Measurements from ENCODE around the gene RAP1GAP2.

DNA sequence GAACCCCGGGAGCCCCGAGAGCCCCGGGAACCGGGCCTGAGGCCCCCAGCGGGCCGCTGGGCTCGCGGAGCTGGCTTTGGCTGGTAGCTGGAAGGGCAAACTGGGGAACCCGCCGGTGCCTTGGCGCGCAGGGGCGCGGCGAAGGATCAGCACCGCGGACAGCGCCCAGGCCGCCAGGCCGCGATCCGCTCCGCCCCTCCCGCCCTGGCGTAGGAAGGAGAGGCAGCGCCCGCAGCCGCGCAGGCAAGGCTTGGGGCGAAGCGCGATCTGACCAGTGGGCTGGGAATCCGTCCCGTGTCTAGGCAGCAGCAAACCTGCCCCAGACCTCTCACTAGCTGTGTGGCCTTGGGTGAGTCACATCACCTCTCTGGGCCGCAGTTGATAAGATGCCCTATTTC, 46.5 kb upstream of the RAP1GAP2 start:
- TF ChIP-seq SRF (IDR thresholded peaks at IDR 0.05; ENCODE audit: low read depth, low read length) (no peak), POLR2AphosphoS5 (IDR thresholded peaks at IDR 0.05; ENCODE audit: low read depth, low read length) (no peak), SIN3A (conservative IDR thresholded peaks at IDR 0.05 in 1 of 2, IDR thresholded peaks at IDR 0.05 in 1 of 2; ENCODE audit: low read depth in 1 of 2, low read length in 2 of 2) (peak; percentile 99), GABPA (IDR thresholded peaks at IDR 0.05; ENCODE audit: borderline replicate concordance, insufficient read depth, low read length) (peak; percentile 69; the same call in 1 of the 2 replicates), POLR2A (IDR thresholded peaks at IDR 0.05; ENCODE audit: control extremely low read depth in 1 of 2, low read depth in 2 of 2, low read length in 2 of 2) (no peak)
- TF ChIP-seq, protein P1, sequence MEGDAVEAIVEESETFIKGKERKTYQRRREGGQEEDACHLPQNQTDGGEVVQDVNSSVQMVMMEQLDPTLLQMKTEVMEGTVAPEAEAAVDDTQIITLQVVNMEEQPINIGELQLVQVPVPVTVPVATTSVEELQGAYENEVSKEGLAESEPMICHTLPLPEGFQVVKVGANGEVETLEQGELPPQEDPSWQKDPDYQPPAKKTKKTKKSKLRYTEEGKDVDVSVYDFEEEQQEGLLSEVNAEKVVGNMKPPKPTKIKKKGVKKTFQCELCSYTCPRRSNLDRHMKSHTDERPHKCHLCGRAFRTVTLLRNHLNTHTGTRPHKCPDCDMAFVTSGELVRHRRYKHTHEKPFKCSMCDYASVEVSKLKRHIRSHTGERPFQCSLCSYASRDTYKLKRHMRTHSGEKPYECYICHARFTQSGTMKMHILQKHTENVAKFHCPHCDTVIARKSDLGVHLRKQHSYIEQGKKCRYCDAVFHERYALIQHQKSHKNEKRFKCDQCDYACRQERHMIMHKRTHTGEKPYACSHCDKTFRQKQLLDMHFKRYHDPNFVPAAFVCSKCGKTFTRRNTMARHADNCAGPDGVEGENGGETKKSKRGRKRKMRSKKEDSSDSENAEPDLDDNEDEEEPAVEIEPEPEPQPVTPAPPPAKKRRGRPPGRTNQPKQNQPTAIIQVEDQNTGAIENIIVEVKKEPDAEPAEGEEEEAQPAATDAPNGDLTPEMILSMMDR (IDR thresholded peaks at IDR 0.05; ENCODE audit: control extremely low read depth in 1 of 3, insufficient read depth in 1 of 3, low read depth in 1 of 3, low read length in 3 of 3) = no peak
